SH-SY5Y (cell line): ENCODE measurements around the gene PIEZO2.

Experiments
- GATA2 ChIP-seq: IDR thresholded peaks from 2 replicates; pipeline ENCODE4 v1.6.1; 2011; ENCODE audit warnings: mild to moderate bottlenecking, low read depth, low read length
- GATA3 ChIP-seq: IDR thresholded peaks from 2 replicates; pipeline ENCODE4 v1.6.1; 2011; ENCODE audit warnings: low read depth, mild to moderate bottlenecking, low read length, moderate library complexity

DNA sequence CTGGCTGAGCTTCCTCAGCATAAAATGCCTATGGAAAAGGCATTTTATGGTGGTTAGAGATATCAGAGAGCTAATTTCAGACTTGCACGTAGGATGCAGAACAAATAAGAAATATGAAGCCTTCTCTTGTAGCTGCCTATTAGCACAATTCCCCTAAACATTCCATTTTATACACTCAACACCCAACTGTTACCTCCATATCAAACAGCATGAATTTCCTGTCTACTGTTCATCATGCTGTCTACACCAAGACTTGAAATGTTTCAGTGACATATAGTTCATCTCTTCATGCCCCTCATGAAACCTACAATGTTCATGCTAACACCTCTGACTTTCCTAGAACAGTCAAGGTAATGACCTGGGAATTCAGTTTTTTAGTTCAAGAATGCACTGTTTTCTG is 249.9 kb downstream of the PIEZO2 start:
- TF ChIP-seq GATA3 (no peak), GATA2 (no peak)
